Caco-2 (cell line): Measurements from ENCODE around the gene SPINK8. TPM values are rescaled to one million over a fixed set of nuclear protein-coding genes. Genes with fewer than 3 reads are reported as not detected.

Source experiments
- BruUV-seq: library from RNA; stranded (reverse); fragments of 400-500 nt; replicated peaks from 2 replicates; lab custom pipeline; 2021; lab: Mats Ljungman, UMichigan
- CTCF ChIA-PET: fragments of 300-600 bp; sonication (Branson Sonifier 250); formaldehyde crosslinking; loops from one replicate; lab custom pipeline; 2022; ENCODE audit warnings: antibody characterized with exemption; lab: Charles Lee
- POLR2A ChIA-PET: fragments of 300-600 bp; sonication (Branson Sonifier 250); formaldehyde crosslinking; loops from one replicate; lab custom pipeline; 2022; ENCODE audit warnings: antibody characterized with exemption; lab: Charles Lee
- DNase-seq, 2 experiments: peaks; one replicate each; pipeline versions ENCODE4 v3.0.0 to v3.0.0-alpha.2; 2020 to 2022
- H3K27me3 ChIP-seq: replicated peaks from 2 replicates; pipeline ENCODE4 v1.6.0; 2011; ENCODE audit warnings: low read length; ENCODE audit not compliant: control insufficient read depth, insufficient read depth
- H3K36me3 ChIP-seq: 2 replicates; pipeline ENCODE4 v1.5.1; 2011; ENCODE audit warnings: low read length; ENCODE audit not compliant: control insufficient read depth, insufficient read depth
- H3K4me1 ChIP-seq: fragments of 250-450 bp; sonication (Bioruptor Pico); 2 replicates; pipeline ENCODE4 v1.5.1; 2020; ENCODE audit warnings: mild to moderate bottlenecking
- H3K4me3 ChIP-seq: 2 replicates; pipeline ENCODE4 v1.5.1; 2011; ENCODE audit warnings: low read depth, mild to moderate bottlenecking, control low read depth, low read length
- H3K9me3 ChIP-seq: fragments of 250-450 bp; sonication (Bioruptor Pico); 2 replicates; pipeline ENCODE4 v1.5.1; 2020; ENCODE audit warnings: mild to moderate bottlenecking, moderate library complexity
- H3K27ac Mint-ChIP-seq: one replicate; pipeline ENCODE4 v1.8.0; 2022; ENCODE audit warnings: mixed read lengths; ENCODE audit not compliant: unreplicated experiment
- H3K27me3 Mint-ChIP-seq: one replicate; pipeline ENCODE4 v1.8.0; 2022; ENCODE audit warnings: mixed read lengths; ENCODE audit not compliant: insufficient read depth, unreplicated experiment
- H3K36me3 Mint-ChIP-seq: one replicate; pipeline ENCODE4 v1.8.0; 2022; ENCODE audit warnings: mild to moderate bottlenecking, mixed read lengths; ENCODE audit not compliant: insufficient read depth, unreplicated experiment
- H3K4me1 Mint-ChIP-seq: one replicate; pipeline ENCODE4 v1.8.0; 2022; ENCODE audit warnings: low read depth, mixed read lengths; ENCODE audit not compliant: unreplicated experiment
- H3K4me3 Mint-ChIP-seq: one replicate; pipeline ENCODE4 v1.8.0; 2022; ENCODE audit warnings: mild to moderate bottlenecking, moderate library complexity, mixed read lengths; ENCODE audit not compliant: unreplicated experiment
- H3K9me3 Mint-ChIP-seq: one replicate; pipeline ENCODE4 v1.8.0; 2022; ENCODE audit warnings: mixed read lengths; ENCODE audit not compliant: unreplicated experiment
- CTCF ChIP-seq, 2 experiments: fragments of 200-600 bp in 1 of 2; IDR thresholded peaks; 1 replicate in 1 of 2; 2 replicates in 1 of 2; pipeline versions ENCODE4 v1.5.1 to v1.8.0; 2011 to 2022; ENCODE audit warnings: antibody characterized with exemption in 1 of 2, control low read depth in 1 of 2, inconsistent platforms in 1 of 2, low read depth in 1 of 2, low read length in 1 of 2, mild to moderate bottlenecking in 1 of 2, moderate library complexity in 1 of 2; ENCODE audit not compliant: insufficient read depth in 1 of 2, severe bottlenecking in 1 of 2, unreplicated experiment in 1 of 2
- intact Hi-C: fragments of 100-400 bp; cut with micrococcal nuclease; formaldehyde crosslinking; loops from one replicate; pipeline ENCODE4 v1.10.0; 2022; ENCODE audit not compliant: unreplicated experiment
- total RNA-seq: library from RNA; stranded (reverse); gene quantifications from 2 replicates; pipeline ENCODE4 v1.2.3, GENCODE V29; 2022

SPINK8 gene
- total RNA-seq, 1 experiment from 2014 or later, result not detected

- Histone ChIP-seq H3K9me3 (peaks cover 25% of the 10 kb centered on the region), H3K27me3 (no peaks in the 10 kb centered on the region), H3K4me3 (no peak overlapping the region), H3K36me3 (peaks cover 1% of the 10 kb centered on the region; the same call in 1 of the 2 replicates), H3K4me1 (peaks cover 19% of the 10 kb centered on the region)
- Mint-ChIP-seq H3K36me3 (peaks cover 24% of the 10 kb centered on the region), H3K4me3 (peak overlapping the region; percentile 33), H3K27ac (peak overlapping the region; percentile 84), H3K4me1 (peaks cover 21% of the 10 kb centered on the region), H3K27me3 (no peaks in the 10 kb centered on the region), H3K9me3 (peaks cover 20% of the 10 kb centered on the region)
- peak in 1 of 2 experiments; percentile 68 for DNase-seq
- TF ChIP-seq CTCF (IDR thresholded peaks at IDR 0.05; ENCODE audit: insufficient read depth in 1 of 2, low read depth in 1 of 2, low read length in 1 of 2, severe bottlenecking in 1 of 2, unreplicated experiment in 1 of 2), result no peak
- POLR2A ChIA-PET, result interaction anchor here (0.7 kb wide), 2 partner anchors 16 to 80 kb away, joined by 3 read pairs; no protein-coding TSS in a partner anchor
- intact Hi-C loops, result loop anchor here (1.0 to 2.0 kb wide), 2 partner anchors 10 to 54 kb away; no protein-coding TSS in a partner anchor
- CTCF ChIA-PET, result interaction anchor here (0.7 to 1.2 kb wide), 2 partner anchors 9 to 80 kb away, joined by 3 to 9 read pairs; no protein-coding TSS in a partner anchor
- BruUV-seq, result no TSS peak
Observed at GRCh38 chr3:48356419-48356818, 23.0 kb upstream of the SPINK8 start.

- peaks cover 21% of the 10 kb centered on the region for H3K9me3 ChIP-seq
- no peak for TF ChIP-seq CTCF (IDR thresholded peaks at IDR 0.05; ENCODE audit: insufficient read depth in 1 of 2, low read depth in 1 of 2, low read length in 1 of 2, severe bottlenecking in 1 of 2, unreplicated experiment in 1 of 2)
- H3K4me3 ChIP-seq, result no peak overlapping the region
- DNase-seq, result no peak
- intact Hi-C loops, result no loop called here
- peaks cover 21% of the 10 kb centered on the region for H3K36me3 Mint-ChIP-seq
- peaks cover 1% of the 10 kb centered on the region; the same call in 1 of the 2 replicates for H3K36me3 ChIP-seq
- no peaks in the 10 kb centered on the region for H3K27me3 ChIP-seq
- H3K4me1 Mint-ChIP-seq, result peaks cover 21% of the 10 kb centered on the region
- H3K9me3 Mint-ChIP-seq, result peaks cover 9% of the 10 kb centered on the region
- no peaks in the 10 kb centered on the region for H3K27me3 Mint-ChIP-seq
- CTCF ChIA-PET, result no interaction called here
- H3K4me3 Mint-ChIP-seq, result no peak overlapping the region
- H3K4me1 ChIP-seq, result peaks cover 19% of the 10 kb centered on the region
- H3K27ac Mint-ChIP-seq, result peak overlapping the region; percentile 42
- POLR2A ChIA-PET, result no interaction called here
- BruUV-seq, result no TSS peak
Observed at GRCh38 chr3:48353987-48354386, 20.5 kb upstream of the SPINK8 start.

GRCh38 chr3:48352546-48352945, 19.1 kb upstream of the SPINK8 start:
- Mint-ChIP-seq H3K4me1 (peaks cover 21% of the 10 kb centered on the region), H3K36me3 (peaks cover 19% of the 10 kb centered on the region), H3K27me3 (no peaks in the 10 kb centered on the region), H3K4me3 (no peak overlapping the region), H3K9me3 (peaks cover 9% of the 10 kb centered on the region), H3K27ac (no peak overlapping the region)
- no peak for TF ChIP-seq CTCF (IDR thresholded peaks at IDR 0.05; ENCODE audit: insufficient read depth in 1 of 2, low read depth in 1 of 2, low read length in 1 of 2, severe bottlenecking in 1 of 2, unreplicated experiment in 1 of 2)
- ChIA-PET CTCF (no interaction called here), POLR2A (no interaction called here)
- H3K9me3 ChIP-seq, result peaks cover 12% of the 10 kb centered on the region
- DNase-seq, result no peak
- H3K36me3 ChIP-seq, result no peaks in the 10 kb centered on the region
- intact Hi-C loops, result no loop called here
- H3K4me3 ChIP-seq, result no peak overlapping the region
- no peaks in the 10 kb centered on the region for H3K27me3 ChIP-seq
- BruUV-seq, result no TSS peak
- peaks cover 22% of the 10 kb centered on the region for H3K4me1 ChIP-seq
